Tibial artery (tissue), 4 donors: Measurements from ENCODE around the gene HYAL4.

Experiments
- DNase-seq, 2 donors: peaks; one replicate each; pipeline ENCODE4 v3.0.0-alpha.2; 2019
- H3K27ac ChIP-seq, 2 donors: fragments of 200-600 bp; sonication (generic) in 1 of 2; 1 replicate in 1 of 2; 2 replicates in 1 of 2; pipeline ENCODE4 v1.5.1; 2018 to 2019; ENCODE audit warnings: mild to moderate bottlenecking in 1 of 2
- H3K27me3 ChIP-seq, 2 donors: fragments of 200-600 bp; sonication (generic) in 1 of 2; one replicate each; pipeline versions ENCODE4 v1.5.1 to v1.6.0; 2016 to 2019
- H3K36me3 ChIP-seq, 3 donors: fragments of 200-600 bp; sonication (generic) in 2 of 3; one replicate each; pipeline ENCODE4 v1.5.1; 2016 to 2019; ENCODE audit warnings: mild to moderate bottlenecking in 2 of 3
- H3K4me1 ChIP-seq, 4 donors: fragments of 200-600 bp; sonication (generic) in 2 of 4; 1 replicate in 3 of 4; 2 replicates in 1 of 4; pipeline ENCODE4 v1.5.1; 2016 to 2019
- H3K4me3 ChIP-seq, 2 donors: fragments of 200-600 bp; sonication (generic) in 1 of 2; 1 replicate in 1 of 2; 2 replicates in 1 of 2; pipeline ENCODE4 v1.5.1; 2018 to 2019; ENCODE audit warnings: mild to moderate bottlenecking in 2 of 2
- H3K9me3 ChIP-seq, 3 donors: fragments of 200-600 bp; sonication (generic) in 1 of 3; one replicate each; pipeline ENCODE4 v1.5.1; 2016 to 2019
- intact Hi-C: fragments of 100-400 bp; cut with DNase I; formaldehyde crosslinking; loops from one replicate; pipeline ENCODE4 v1.15.0; 2023; ENCODE audit warnings: low total_unique reads
- TF ChIP-seq, protein P1 (sequence below), 2 experiments: fragments of 200-600 bp in 1 of 2; fragments of 450-650 bp in 1 of 2; IDR thresholded peaks; one replicate each; pipeline ENCODE4 v1.5.1; 2017 to 2019; ENCODE audit warnings: antibody characterized with exemption in 2 of 2, mild to moderate bottlenecking in 1 of 2, moderate library complexity in 1 of 2

The HYAL4 gene

GRCh38 chr7:123905714-123906113 lies 60.7 kb downstream of the HYAL4 start:
- no peak overlapping the region for H3K27ac ChIP-seq
- H3K36me3 ChIP-seq, result no peaks in the 10 kb centered on the region
- DNase-seq, result no peak
- TF ChIP-seq, protein P1, sequence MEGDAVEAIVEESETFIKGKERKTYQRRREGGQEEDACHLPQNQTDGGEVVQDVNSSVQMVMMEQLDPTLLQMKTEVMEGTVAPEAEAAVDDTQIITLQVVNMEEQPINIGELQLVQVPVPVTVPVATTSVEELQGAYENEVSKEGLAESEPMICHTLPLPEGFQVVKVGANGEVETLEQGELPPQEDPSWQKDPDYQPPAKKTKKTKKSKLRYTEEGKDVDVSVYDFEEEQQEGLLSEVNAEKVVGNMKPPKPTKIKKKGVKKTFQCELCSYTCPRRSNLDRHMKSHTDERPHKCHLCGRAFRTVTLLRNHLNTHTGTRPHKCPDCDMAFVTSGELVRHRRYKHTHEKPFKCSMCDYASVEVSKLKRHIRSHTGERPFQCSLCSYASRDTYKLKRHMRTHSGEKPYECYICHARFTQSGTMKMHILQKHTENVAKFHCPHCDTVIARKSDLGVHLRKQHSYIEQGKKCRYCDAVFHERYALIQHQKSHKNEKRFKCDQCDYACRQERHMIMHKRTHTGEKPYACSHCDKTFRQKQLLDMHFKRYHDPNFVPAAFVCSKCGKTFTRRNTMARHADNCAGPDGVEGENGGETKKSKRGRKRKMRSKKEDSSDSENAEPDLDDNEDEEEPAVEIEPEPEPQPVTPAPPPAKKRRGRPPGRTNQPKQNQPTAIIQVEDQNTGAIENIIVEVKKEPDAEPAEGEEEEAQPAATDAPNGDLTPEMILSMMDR (IDR thresholded peaks at IDR 0.05), result no peak
- H3K9me3 ChIP-seq, result no peaks in the 10 kb centered on the region
- intact Hi-C loops, result no loop called here
- H3K27me3 ChIP-seq, result no peaks in the 10 kb centered on the region
- H3K4me1 ChIP-seq, result no peaks in the 10 kb centered on the region
- H3K4me3 ChIP-seq, result no peak overlapping the region

DNA sequence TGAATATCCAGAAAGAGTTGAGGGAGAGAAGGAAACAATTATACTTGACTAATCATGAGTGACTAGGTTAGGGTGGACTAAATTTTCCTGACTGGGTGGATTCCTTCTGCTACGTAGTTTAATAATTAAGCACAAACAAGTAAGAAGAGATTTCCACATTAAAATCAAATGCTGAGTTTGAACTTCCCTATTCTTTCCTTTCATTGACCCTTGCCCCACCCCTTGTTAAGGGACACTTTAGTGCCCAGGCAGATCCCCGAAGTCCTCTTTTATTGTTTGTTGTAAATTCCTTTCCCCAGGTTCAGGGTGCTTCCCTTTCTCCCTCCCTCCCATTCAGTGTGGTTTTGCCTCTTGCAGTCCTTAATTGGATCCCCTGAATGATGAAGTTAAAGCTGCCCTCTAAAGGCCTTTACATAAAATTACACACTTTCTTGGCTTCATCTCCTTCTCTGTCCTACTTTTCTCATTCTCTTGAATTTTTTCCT lies 71.3 kb downstream of the HYAL4 start:
- Histone ChIP-seq H3K27ac (no peak overlapping the region), H3K27me3 (no peaks in the 10 kb centered on the region), H3K4me3 (no peak overlapping the region), H3K36me3 (no peaks in the 10 kb centered on the region), H3K4me1 (no peaks in the 10 kb centered on the region), H3K9me3 (no peaks in the 10 kb centered on the region)
- DNase-seq, result no peak
- TF ChIP-seq, protein P1 (IDR thresholded peaks at IDR 0.05), result no peak
- intact Hi-C loops, result no loop called here

DNA sequence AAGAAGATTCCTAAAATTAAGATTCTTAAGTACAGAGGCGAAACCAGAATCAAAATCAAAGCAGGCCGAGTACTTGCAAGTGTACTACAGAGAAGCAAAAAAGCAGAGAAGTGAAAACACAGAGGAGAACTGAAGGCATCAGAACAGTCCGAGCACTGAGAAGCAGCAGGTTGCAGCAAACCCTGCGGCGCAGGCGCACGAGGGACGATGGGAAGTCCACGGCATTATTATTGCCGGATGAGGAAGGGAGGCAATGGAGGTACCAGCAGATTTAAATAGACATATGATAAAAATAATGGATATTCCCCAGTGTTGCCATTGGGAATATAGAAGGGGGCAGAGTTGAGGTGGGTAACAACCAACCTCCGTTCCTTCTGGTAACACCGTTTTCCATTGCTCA lies 72.9 kb downstream of the HYAL4 start:
- no peaks in the 10 kb centered on the region for H3K27me3 ChIP-seq
- TF ChIP-seq, protein P1 (IDR thresholded peaks at IDR 0.05), result no peak
- H3K9me3 ChIP-seq, result no peaks in the 10 kb centered on the region
- H3K4me3 ChIP-seq, result no peak overlapping the region
- H3K36me3 ChIP-seq, result no peaks in the 10 kb centered on the region
- no peak overlapping the region for H3K27ac ChIP-seq
- intact Hi-C loops, result no loop called here
- no peak for DNase-seq
- no peaks in the 10 kb centered on the region for H3K4me1 ChIP-seq

GRCh38 chr7:123918309-123918708 lies 73.3 kb downstream of the HYAL4 start:
- intact Hi-C loops, result no loop called here

GRCh38 chr7:123923599-123923998 lies 78.6 kb downstream of the HYAL4 start:
- no peak for DNase-seq
- H3K9me3 ChIP-seq, result no peaks in the 10 kb centered on the region
- TF ChIP-seq, protein P1 (IDR thresholded peaks at IDR 0.05), result no peak
- H3K4me3 ChIP-seq, result no peak overlapping the region
- no peaks in the 10 kb centered on the region for H3K36me3 ChIP-seq
- H3K27ac ChIP-seq, result no peak overlapping the region
- no peaks in the 10 kb centered on the region for H3K27me3 ChIP-seq
- intact Hi-C loops, result no loop called here
- H3K4me1 ChIP-seq, result no peaks in the 10 kb centered on the region

More at GRCh38 chr7:123918309-123918708, 73.3 kb downstream of the HYAL4 start:
- H3K4me3 ChIP-seq, result no peak overlapping the region
- H3K9me3 ChIP-seq, result no peaks in the 10 kb centered on the region
- H3K27me3 ChIP-seq, result no peaks in the 10 kb centered on the region
- TF ChIP-seq, protein P1 (IDR thresholded peaks at IDR 0.05), result no peak
- H3K27ac ChIP-seq, result no peak overlapping the region
- H3K4me1 ChIP-seq, result no peaks in the 10 kb centered on the region
- DNase-seq, result no peak
- H3K36me3 ChIP-seq, result no peaks in the 10 kb centered on the region

GRCh38 chr7:123924941-123925340 lies 80.0 kb downstream of the HYAL4 start, which contains the start of gene SPAM1:
Gene SPAM1 (plus strand): TSS chr7:123925241. CDS start chr7:123953571, 28,330 bp downstream.
- H3K4me3 ChIP-seq, result no peak within 1 kb of the TSS
- H3K9me3 ChIP-seq, result no peaks in the 10 kb centered on the region
- TF ChIP-seq, protein P1 (IDR thresholded peaks at IDR 0.05), result no peak
- intact Hi-C loops, result no loop called here
- no peaks in the 10 kb centered on the region for H3K27me3 ChIP-seq
- no peaks in the 10 kb centered on the region for H3K36me3 ChIP-seq
- H3K4me1 ChIP-seq, result no peaks in the 10 kb centered on the region
- no peak for DNase-seq
- no peak within 1 kb of the TSS for H3K27ac ChIP-seq
